ENCODE measurements around the gene MARS1.
"Not testable (repeated sequence)": the region's sequence is repeated elsewhere in the genome, so short reads cannot be mapped to it uniquely, and the experiment has no call there.

MARS1 gene
- 74.0 to 138 (median 104) reads per million in 17 experiments for total RNA-seq

- DNase-seq = peak; percentile 93 to 97 (median 96)
These were observed at the start of gene MARS1 for GRCh38 chr12:57487597-57488401. Gene MARS1 (plus strand): TSS chr12:57488068. CDS start chr12:57488091, 23 bp downstream.

GRCh38 chr12:57438400-57438799, 49.5 kb upstream of the MARS1 start:
- DNase-seq = no peak

DNA sequence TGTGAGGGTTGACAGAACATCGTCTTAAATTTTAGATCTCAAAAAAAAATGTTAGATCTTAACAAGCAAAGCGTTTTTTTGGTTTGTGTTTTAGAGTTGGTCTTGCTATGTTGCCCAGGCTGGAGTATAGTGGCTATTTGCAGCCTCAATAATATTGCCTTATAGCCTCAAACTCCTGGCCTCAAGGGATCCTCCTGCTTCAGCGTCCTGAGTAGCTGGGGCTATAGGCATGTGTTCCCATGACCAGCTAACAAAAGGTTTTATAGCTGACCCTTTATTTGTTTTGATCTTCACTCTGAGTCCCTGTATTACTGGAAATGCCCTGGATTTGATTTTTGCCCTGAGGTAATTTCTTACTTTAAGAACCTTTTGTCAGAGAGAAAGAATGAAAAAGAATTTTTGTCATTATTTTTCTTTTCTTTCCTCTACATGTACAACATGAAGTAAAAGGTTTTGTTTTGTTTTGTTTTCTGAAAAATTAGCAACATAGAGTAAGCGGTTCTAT, 48.1 kb upstream of the MARS1 start:
- DNase-seq = no peak

GRCh38 chr12:57441393-57441792, 46.5 kb upstream of the MARS1 start:
- not testable (repeated sequence) for DNase-seq

- DNase-seq = peak in 1 of 4 experiments; percentile 33
These were observed 45.9 kb upstream of the MARS1 start for GRCh38 chr12:57441846-57442427.

DNA sequence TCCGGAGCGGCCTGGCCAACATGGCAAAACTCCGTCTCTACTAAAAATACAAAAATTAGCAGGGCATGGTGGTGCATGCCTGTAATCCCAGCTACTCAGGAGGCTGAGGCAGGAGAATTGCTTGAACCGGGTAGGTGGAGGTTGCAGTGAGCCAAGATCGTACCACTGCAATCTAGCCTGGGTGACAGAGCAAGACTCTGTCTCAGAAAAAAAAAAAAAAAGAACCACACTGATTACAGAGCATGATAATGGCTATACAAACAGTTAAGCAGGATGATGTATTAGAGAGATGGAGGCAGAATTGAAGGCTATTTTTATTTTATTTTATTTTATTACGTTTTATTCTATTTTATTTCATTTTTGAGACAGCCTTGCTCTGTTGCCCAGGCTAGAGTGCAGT, 43.5 kb upstream of the MARS1 start:
- DNase-seq = not testable (repeated sequence)

GRCh38 chr12:57444744-57445143, 43.1 kb upstream of the MARS1 start:
- DNase-seq = no peak

- DNase-seq = no peak
These were observed 41.4 kb upstream of the MARS1 start for GRCh38 chr12:57446292-57446960.

GRCh38 chr12:57448669-57449068, 39.2 kb upstream of the MARS1 start:
- DNase-seq = no peak

GRCh38 chr12:57449375-57449774, 38.5 kb upstream of the MARS1 start:
- DNase-seq = no peak

GRCh38 chr12:57450057-57450456, 37.8 kb upstream of the MARS1 start:
- DNase-seq = no peak

DNA sequence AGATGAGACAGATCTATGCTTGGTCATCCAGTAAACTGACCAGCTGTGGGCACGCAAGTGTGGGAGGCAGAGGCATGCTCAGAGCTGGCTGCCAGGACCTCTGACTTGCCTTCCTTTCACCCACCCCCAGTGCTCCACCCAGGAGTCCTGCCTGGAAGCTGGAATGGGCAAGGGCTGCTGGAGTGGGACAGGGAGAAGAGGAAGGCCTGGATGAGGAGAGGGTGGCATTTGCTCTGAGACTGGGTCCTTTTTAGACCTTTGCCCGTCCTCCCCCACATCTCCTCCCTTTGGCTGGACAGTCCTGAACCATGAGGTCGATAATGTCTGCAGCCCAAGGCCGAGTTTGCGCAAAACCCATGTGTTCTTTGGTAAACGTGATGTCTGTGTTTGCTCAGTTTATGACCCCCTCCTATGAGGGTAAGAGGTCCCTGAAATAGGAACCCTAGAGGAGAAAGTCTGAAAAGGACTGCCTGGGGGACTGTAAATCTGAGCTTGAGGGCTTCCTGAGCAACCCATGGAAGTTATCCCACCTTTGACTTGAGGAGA, 36.6 kb upstream of the MARS1 start:
- no peak for DNase-seq

DNA sequence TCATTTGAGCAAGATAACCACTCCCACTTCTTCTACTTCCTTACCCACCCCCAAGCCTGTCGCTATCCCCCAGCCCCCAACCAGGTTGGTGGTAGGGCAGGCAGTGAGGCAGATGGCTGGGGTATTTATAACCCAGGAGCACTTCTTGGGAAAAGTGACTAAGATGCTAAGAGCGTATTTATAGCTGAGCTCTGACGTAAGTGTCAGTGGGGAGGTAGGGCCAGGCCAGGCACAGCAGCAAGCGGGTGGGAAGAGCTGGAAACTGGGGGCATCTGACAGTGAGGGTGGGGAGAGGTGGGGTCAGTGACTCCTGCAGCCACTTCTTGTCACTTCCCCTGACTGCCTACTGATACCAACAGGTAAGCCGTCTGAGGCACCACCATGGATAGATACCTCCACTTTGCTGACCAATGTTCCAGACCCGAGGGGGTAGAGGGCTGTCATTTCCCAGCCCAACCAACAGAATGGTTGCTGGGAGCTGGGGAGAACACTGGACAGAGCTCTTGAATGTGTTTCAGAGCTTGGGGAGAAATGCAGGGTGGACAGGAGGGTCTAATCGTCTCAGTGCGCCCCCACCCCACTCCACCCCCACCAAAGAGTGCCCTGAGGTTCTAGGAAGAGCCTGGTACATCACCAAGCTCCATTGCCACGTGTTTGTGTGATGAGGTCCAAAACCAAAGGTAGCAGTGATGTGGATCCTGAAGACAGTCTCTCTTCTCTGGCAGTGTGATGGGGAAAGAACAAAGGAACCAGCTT, 35.5 kb upstream of the MARS1 start:
- DNase-seq = peak in 3 of 4 experiments; percentile 10 to 51 (median 40)

- DNase-seq = peak; percentile 76 to 87 (median 82)
These were observed 34.8 kb upstream of the MARS1 start for GRCh38 chr12:57452937-57453509.

DNA sequence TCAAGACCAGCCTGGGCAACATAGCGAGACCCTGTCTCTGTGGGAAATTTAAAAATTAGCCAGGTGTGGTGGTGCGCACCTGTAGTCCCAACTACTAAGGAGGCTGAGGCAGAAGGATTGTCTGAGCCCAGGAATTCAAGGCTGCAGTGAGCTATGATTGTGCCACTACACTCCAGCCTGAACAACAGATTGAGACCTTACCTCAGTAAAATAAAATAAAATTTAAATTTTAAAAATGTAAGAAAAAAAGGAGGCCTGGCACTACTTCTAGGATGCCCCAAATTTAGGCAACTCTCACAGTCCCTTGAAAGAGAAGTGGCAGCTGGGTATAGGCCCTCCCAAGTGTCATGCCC, 33.7 kb upstream of the MARS1 start:
- DNase-seq = no peak

DNA sequence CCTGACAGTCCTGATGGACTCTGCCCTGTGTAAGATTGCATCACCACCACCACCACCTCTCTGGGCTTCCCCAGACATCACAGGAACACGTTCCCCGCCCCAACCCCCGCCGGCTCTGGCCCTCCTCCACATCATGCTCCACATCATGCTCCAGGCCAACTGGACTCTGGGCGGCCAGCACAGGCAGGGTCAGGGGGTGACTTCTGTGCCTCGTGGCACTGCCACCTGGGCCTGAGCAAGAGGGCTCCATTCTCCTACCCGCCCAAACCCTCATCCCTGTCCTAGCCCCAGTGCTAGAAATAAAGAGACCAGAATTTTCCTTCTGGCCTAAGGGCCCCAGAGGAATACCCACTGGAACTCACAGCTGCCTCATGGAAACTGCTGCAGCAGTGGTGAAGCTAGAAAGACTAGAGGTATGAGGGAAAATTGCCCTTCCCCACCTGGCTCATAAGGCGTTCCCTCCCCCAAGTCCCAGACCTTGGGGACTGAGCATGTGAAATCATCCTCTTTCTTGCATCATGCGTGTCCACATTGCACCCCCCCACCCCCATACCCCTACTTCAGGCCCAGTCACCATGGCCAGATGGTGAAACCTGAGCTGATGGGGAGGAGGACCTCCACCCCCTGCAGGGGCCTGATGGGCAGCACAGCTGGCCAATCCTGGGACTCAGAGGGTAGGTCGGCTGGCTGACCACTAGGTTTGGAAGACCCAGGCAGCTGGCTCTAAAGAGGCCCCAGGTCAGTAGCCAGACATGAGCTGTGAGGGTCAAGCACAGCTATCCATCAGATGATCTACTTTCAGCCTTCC, 33.1 kb upstream of the MARS1 start, which contains the start of gene INHBE:
Gene INHBE, plus strand, starts transcription at position 742 of the 808 bp plus-strand sequence. CDS start 230 bp downstream, outside the sequence.
- peak; percentile 25 to 71 (median 52) for DNase-seq

- no peak for DNase-seq
These were observed 32.3 kb upstream of the MARS1 start for GRCh38 chr12:57455374-57456144.

- peak; percentile 26 to 47 (median 40) for DNase-seq
These were observed 31.6 kb upstream of the MARS1 start for GRCh38 chr12:57456145-57456700.

GRCh38 chr12:57456737-57457490, 31.0 kb upstream of the MARS1 start:
- DNase-seq = no peak

Measured in suppressor macrophage (primary cell).